ENCODE results near the gene PNCK. TPM values are rescaled to one million over a fixed set of nuclear protein-coding genes. Genes with fewer than 3 reads are reported as not detected.
A peak's percentile ranks its signal among the peaks of the same experiment; 100 is the strongest.

The PNCK gene
- total and polyA plus RNA-seq, 2 of the 13 experiments (the other 11 are each of a cell fraction or from before 2014, with no cell fraction given): 33.1 TPM; not detected in 1

DNA sequence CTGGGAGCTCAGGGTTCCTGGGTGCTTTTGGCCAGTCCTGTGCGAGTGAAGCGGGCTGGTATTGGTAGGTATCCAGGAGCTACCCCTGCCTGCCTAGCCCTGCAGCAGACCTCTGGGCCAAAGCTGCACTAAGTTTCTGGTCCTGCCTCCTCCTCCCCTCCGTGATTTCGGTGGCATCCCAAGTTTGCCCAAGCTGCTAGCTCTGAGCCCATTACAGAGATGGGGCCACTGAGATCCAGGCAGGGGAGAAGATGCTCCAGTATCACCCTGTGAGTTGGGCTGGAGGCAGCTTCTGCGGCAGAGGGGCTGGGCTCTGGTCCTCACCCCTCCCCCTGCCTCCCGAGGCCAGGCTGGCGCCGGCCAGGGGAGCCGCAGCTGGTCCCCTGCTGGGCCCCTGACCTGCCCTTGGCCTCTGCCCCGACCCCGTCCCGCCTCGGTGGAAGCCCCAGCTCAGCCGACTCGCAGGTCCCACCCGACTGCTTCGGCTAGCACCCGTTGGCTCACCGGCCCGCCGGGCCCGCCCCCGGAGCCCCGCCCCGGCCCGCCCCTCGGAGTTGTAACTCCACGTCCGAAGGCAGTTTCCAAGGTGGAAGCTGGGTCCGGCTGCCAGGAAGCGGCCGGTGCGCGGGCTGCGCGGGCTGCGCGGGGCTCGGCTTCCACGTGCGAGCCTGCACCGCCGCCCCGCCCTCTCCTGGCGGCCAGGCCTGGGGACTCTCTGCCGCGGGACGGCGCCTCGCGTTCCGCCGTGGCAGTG, 26.8 kb downstream of the PNCK start, which contains the start of gene DUSP9 (continued):
- TF ChIP-seq, protein P1, sequence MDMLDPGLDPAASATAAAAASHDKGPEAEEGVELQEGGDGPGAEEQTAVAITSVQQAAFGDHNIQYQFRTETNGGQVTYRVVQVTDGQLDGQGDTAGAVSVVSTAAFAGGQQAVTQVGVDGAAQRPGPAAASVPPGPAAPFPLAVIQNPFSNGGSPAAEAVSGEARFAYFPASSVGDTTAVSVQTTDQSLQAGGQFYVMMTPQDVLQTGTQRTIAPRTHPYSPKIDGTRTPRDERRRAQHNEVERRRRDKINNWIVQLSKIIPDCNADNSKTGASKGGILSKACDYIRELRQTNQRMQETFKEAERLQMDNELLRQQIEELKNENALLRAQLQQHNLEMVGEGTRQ (IDR thresholded peaks at IDR 0.05; ENCODE audit: low read depth, low read length): no peak
- TF ChIP-seq, protein P1 (CRISPR knock-in tag; IDR thresholded peaks at IDR 0.05; ENCODE audit: borderline replicate concordance): no peak
- peak; percentile 67; the same call in 1 of the 2 replicates for TF ChIP-seq HNF4G (IDR thresholded peaks at IDR 0.05; ENCODE audit: borderline replicate concordance, low read depth, low read length)
- peak; percentile 47; the same call in 1 of the 2 replicates for TF ChIP-seq HNF4G (CRISPR knock-in tag; IDR thresholded peaks at IDR 0.05; ENCODE audit: borderline replicate concordance, low read depth)
- peak; percentile 47 for TF ChIP-seq HNRNPK (IDR thresholded peaks at IDR 0.05; ENCODE audit: low read depth, low read length, poor library complexity, severe bottlenecking)
- TF ChIP-seq, protein P2, sequence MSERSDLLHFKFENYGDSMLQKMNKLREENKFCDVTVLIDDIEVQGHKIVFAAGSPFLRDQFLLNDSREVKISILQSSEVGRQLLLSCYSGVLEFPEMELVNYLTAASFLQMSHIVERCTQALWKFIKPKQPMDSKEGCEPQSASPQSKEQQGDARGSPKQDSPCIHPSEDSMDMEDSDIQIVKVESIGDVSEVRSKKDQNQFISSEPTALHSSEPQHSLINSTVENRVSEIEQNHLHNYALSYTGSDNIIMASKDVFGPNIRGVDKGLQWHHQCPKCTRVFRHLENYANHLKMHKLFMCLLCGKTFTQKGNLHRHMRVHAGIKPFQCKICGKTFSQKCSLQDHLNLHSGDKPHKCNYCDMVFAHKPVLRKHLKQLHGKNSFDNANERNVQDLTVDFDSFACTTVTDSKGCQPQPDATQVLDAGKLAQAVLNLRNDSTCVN (CRISPR knock-in tag; IDR thresholded peaks at IDR 0.05; ENCODE audit: borderline replicate concordance): no peak
- peak; percentile 79 for TF ChIP-seq ZNF749 (CRISPR knock-in tag; IDR thresholded peaks at IDR 0.05; ENCODE audit: borderline replicate concordance)
- TF ChIP-seq MAF1 (CRISPR knock-in tag; IDR thresholded peaks at IDR 0.05; ENCODE audit: borderline replicate concordance): no peak
- TF ChIP-seq, protein P3, sequence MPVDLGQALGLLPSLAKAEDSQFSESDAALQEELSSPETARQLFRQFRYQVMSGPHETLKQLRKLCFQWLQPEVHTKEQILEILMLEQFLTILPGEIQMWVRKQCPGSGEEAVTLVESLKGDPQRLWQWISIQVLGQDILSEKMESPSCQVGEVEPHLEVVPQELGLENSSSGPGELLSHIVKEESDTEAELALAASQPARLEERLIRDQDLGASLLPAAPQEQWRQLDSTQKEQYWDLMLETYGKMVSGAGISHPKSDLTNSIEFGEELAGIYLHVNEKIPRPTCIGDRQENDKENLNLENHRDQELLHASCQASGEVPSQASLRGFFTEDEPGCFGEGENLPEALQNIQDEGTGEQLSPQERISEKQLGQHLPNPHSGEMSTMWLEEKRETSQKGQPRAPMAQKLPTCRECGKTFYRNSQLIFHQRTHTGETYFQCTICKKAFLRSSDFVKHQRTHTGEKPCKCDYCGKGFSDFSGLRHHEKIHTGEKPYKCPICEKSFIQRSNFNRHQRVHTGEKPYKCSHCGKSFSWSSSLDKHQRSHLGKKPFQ (CRISPR knock-in tag; IDR thresholded peaks at IDR 0.05; ENCODE audit: insufficient replicate concordance): no peak
- TF ChIP-seq, protein P4, sequence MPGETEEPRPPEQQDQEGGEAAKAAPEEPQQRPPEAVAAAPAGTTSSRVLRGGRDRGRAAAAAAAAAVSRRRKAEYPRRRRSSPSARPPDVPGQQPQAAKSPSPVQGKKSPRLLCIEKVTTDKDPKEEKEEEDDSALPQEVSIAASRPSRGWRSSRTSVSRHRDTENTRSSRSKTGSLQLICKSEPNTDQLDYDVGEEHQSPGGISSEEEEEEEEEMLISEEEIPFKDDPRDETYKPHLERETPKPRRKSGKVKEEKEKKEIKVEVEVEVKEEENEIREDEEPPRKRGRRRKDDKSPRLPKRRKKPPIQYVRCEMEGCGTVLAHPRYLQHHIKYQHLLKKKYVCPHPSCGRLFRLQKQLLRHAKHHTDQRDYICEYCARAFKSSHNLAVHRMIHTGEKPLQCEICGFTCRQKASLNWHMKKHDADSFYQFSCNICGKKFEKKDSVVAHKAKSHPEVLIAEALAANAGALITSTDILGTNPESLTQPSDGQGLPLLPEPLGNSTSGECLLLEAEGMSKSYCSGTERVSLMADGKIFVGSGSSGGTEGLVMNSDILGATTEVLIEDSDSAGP (CRISPR knock-in tag; IDR thresholded peaks at IDR 0.05; ENCODE audit: borderline replicate concordance): peak; percentile 26; the same call in 1 of the 2 replicates
- TF ChIP-seq LCORL (IDR thresholded peaks at IDR 0.05): no peak
- TF ChIP-seq LCORL (CRISPR knock-in tag; IDR thresholded peaks at IDR 0.05): no peak
- no peak for TF ChIP-seq NFIC (IDR thresholded peaks at IDR 0.05; ENCODE audit: low read length)
- TF ChIP-seq RARA (CRISPR knock-in tag; IDR thresholded peaks at IDR 0.05): peak; percentile 99
- TF ChIP-seq ZMYM3 (CRISPR knock-in tag; IDR thresholded peaks at IDR 0.05): peak; percentile 53; the same call in 1 of the 2 replicates
- TF ChIP-seq TBP (CRISPR knock-in tag; IDR thresholded peaks at IDR 0.05): no peak
- no peak for TF ChIP-seq ZKSCAN8 (CRISPR knock-in tag; IDR thresholded peaks at IDR 0.05; ENCODE audit: borderline replicate concordance)
- TF ChIP-seq, protein P5, sequence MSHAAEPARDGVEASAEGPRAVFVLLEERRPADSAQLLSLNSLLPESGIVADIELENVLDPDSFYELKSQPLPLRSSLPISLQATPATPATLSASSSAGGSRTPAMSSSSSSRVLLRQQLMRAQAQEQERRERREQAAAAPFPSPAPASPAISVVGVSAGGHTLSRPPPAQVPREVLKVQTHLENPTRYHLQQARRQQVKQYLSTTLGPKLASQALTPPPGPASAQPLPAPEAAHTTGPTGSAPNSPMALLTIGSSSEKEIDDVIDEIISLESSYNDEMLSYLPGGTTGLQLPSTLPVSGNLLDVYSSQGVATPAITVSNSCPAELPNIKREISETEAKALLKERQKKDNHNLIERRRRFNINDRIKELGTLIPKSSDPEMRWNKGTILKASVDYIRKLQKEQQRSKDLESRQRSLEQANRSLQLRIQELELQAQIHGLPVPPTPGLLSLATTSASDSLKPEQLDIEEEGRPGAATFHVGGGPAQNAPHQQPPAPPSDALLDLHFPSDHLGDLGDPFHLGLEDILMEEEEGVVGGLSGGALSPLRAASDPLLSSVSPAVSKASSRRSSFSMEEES (CRISPR knock-in tag; IDR thresholded peaks at IDR 0.05): no peak; the same call in 1 of the 2 replicates
- no peak for TF ChIP-seq FOXJ3 (CRISPR knock-in tag; IDR thresholded peaks at IDR 0.05; ENCODE audit: borderline replicate concordance)
- no peak for TF ChIP-seq NFKBIZ (CRISPR knock-in tag; IDR thresholded peaks at IDR 0.05)
- no peak for TF ChIP-seq YEATS2 (CRISPR knock-in tag; IDR thresholded peaks at IDR 0.05; ENCODE audit: borderline replicate concordance)
- TF ChIP-seq PHF5A (CRISPR knock-in tag; IDR thresholded peaks at IDR 0.05; ENCODE audit: low read depth, unreplicated experiment): no peak

All from HepG2 (cell line).